HG03342 (cell line): ENCODE data around the gene PRR36.
"Not testable (repeated sequence)": the region's sequence is repeated elsewhere in the genome, so short reads cannot be mapped to it uniquely, and the experiment has no call there.

Source experiments
- ATAC-seq: cut with Tn5 transposase; IDR thresholded peaks from one replicate; pipeline ENCODE4 v1.9.1; 2021; ENCODE audit warnings: mild to moderate bottlenecking, moderate library complexity; ENCODE audit not compliant: unreplicated experiment

The PRR36 gene

DNA sequence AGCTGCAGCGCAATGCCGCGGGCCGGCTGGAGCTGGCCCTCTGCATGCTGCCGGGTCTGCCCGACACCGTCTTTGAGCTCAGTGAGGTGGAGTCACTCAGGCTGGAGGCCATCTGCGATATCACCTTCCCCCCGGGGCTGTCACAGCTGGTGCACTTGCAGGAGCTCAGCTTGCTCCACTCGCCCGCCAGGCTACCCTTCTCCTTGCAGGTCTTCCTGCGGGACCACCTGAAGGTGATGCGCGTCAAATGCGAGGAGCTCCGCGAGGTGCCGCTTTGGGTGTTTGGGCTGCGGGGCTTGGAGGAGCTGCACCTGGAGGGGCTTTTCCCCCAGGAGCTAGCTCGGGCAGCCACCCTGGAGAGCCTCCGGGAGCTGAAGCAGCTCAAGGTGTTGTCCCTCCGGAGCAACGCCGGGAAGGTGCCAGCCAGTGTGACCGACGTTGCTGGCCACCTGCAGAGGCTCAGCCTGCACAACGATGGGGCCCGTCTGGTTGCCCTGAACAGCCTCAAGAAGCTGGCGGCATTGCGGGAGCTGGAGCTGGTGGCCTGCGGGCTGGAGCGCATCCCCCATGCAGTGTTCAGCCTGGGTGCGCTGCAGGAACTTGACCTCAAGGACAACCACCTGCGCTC is 25.7 kb upstream of the PRR36 start:
- ATAC-seq: no peak

DNA sequence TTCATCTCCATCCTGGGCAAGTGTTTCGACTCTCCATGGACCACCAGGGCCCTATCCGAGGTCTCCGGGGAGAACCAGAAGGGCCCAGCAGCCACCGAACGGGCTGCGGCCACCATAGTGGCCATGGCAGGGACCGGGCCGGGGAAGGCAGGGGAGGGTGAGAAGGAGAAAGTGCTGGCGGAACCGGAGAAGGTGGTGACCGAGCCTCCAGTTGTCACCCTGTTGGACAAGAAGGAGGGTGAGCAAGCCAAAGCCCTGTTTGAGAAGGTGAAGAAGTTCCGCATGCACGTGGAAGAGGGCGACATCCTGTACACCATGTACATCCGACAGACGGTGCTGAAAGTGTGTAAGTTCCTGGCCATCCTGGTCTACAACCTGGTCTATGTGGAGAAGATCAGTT is 24.8 kb upstream of the PRR36 start:
- ATAC-seq: no peak

DNA sequence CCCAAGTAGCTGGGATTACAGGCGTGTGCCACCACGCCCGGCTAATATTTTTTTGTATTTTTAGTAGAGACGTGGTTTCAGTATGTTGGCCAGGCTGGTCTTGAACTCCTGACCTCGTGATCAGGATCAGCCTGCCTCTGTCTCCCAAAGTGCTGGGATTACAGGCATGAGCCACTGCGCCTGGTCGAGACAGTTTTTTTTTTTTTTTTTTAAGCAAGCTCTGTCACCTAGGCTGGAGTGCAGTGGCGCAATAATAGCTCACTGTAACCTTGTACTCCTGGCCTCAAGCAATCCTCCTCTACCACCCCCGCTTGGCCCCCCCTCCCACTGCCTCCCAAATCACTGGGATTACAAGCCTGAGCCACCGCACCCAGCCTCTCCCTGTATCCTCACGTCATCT is 23.1 kb upstream of the PRR36 start:
- no peak for ATAC-seq

DNA sequence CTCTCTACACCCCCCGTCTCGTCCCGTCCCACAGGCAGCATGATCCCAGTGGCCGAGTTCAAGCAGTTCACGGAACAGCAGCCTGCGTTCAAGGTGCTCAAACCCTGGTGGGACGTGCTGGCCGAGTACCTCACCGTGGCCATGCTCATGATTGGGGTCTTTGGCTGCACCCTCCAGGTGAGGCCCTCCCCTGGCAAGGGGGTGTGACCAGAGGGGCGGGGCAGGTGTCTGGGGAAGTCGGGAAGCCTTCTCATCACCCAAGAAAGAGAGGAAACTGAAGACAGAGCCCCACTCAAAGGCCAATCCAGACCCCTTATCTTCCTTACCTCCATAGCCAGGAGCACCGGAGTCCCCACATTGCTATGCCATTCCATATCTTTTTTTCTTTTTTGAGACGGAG is 21.4 kb upstream of the PRR36 start:
- no peak for ATAC-seq

DNA sequence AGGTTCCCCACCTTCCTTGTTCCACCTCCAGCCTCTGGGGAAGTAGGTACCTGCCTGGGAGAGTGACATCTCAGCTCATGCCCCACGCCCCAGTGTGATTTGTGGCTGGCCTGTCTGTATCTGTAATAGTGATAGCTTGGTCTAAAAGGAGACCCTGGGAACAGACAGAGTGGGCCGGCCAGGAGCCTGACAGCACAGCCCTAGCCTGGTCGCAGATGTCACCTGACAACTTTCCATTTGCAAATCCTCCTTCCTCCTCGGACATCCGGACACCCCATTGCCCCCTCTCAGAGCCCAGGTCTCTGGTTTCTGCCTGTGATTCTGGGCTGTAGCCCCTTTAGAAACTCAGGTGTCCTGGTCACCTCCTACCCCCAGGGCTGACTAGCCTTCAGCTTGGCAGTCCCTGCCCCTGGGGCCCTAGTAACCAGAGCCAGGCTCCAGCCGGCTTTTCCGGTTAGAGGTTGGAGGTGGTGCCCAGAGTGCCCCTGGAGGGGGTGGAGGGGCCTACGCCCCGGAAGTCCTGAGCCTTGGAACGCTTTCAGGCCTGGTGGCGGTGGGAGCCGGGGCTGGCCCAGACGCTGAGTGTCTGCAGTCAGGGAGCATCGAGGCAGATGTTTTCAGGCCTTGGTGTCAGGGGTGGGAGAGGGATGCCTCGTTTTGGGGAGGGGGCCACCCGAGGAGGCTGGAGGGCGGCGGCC is 20.6 kb upstream of the PRR36 start:
- ATAC-seq: no peak

DNA sequence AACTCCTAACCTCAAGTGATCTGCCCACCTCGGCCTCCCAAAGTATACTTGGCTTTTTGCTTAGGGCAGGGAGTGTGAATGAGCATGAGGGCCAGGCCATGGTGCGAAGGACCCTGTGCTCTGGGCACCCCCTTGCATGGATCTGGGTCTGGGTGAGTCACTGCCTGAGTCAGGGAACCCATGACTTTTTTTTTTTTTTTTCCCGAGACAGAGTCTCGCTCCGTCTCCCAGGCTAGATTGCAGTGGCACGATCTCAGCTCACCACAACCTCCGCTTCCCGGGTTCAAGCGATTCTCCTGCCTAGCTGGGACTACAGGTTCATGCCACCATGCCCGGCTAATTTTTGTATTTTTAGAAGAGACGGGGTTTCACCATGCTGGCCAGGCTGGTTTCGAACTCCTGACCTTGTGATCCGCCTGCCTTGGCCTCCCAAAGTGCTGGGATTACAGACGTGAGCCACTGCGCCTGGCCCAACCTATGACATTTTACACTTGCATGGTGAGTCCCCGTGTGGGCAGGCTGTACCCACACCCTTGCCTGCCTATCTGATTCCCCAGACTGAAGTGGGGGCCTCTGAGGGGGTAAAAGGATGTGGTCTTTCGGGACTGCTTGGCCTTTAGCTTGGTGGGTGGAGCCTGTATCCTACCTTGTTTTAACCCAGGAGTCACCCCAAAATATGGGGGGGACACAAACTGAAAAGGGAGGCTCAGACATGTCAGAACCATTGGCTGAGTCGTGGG is 19.3 kb upstream of the PRR36 start:
- ATAC-seq: not testable (repeated sequence)

DNA sequence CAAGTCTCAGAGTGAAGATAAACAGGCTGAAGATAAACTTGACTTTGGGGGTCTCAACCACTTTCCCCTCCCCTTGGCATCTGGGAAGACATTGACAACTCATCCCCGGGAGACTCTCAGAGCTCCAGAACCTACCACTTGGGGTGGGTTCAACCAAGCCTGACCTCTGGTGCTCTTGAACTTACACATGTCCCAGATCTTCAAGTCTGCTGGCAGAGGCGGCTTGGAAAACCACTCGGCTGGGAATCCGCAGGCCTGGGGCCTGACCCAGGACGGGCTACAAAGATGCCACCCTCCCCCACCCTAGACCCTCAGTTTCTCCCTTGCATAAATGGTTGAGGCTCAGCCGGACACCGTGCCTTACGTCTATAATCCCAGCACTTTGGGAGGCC is 14.6 kb upstream of the PRR36 start:
- ATAC-seq: no peak

DNA sequence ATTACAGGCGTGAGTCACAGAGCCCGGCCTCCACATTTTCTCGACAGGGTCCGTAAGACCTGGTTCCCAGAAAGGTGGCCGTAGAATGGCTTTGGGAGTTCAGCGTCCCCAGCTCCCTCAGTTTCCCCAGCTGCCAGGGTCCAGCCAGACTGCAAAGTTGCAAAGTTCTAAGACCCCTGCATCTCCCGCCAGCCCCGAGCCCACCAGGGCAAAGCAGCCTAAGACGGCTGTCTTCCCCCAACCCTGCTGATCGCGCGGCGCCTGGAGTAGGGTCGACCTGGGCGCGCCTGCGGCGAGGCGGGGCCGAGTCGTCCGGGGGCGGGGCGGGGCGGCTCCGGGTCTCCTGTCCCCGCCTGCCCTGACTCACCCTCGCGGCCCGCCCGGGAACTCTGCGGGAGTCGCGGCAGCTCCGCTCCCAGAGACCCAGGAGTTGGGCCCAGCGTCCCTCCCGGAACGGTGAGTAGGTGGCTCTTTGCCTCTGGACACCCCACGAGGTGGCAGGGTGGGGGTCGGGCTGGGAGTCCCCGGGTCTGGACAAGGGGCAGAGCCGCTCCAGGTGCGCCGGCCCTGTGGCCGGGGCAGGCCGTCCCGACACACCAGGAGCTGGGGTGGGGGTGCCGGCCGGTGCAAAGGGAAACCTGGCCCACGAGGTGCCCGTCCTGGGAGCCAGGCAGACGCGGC is 14.1 kb upstream of the PRR36 start, which contains the start of gene LRRC8E:
Gene LRRC8E, plus strand, starts transcription at position 366 of the 681 bp plus-strand sequence. CDS start 7,094 bp downstream, outside the sequence.
- no peak for ATAC-seq

DNA sequence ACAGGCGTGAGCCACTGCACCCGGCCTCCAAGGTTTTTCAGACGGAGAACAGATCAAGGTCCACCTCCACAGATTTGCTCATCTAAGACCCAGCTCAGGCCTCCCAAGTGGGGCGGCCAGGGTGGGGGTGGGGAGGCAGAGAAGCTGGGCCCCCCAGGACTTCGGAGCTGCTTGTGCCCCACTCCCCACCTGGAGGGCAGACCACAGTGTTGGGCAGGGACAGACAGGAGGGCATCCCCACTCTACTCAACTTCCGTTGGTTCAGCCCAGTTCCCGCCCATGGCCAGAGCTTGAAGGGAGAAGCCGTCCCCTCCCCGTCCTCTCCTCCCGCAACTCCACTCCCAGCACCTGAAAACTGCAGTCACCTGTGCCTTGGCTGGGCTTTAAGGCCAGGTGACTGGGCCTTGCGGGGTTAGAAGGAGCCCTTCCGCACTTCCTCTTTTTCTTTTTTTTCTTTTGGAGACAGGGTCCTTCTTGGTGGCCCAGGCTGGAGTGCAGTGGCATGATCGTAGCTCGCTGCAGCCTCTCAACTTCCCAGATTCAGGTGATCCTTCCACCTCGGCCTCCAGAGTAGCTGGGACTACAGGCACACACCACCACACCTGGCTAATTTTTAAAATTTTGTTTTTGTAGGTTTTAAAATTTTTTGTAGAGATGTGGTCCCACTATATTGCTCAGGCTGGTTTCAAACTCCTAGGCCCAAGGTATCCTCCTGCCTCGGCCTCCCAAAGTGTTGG is 13.4 kb upstream of the PRR36 start:
- ATAC-seq: no peak

DNA sequence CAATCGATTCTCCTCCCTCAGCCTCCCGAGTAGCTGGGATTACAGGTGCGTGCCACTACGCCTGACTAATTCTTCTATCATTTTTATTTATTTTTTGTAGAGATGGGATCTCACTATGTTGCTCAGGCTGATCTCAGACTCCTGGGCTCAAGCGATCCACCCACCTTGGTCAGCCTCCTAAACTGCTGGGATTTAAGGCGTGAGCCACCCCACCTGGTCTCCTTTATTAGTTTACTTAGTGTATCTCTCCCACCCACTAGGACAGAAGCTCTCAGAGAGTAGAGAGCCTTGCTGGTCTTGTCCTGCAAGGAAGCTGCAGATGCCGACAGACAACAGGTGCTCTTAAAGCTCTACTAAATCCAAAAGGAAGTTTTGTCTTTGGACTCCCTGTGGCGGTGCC is 11.6 kb upstream of the PRR36 start:
- ATAC-seq: no peak

DNA sequence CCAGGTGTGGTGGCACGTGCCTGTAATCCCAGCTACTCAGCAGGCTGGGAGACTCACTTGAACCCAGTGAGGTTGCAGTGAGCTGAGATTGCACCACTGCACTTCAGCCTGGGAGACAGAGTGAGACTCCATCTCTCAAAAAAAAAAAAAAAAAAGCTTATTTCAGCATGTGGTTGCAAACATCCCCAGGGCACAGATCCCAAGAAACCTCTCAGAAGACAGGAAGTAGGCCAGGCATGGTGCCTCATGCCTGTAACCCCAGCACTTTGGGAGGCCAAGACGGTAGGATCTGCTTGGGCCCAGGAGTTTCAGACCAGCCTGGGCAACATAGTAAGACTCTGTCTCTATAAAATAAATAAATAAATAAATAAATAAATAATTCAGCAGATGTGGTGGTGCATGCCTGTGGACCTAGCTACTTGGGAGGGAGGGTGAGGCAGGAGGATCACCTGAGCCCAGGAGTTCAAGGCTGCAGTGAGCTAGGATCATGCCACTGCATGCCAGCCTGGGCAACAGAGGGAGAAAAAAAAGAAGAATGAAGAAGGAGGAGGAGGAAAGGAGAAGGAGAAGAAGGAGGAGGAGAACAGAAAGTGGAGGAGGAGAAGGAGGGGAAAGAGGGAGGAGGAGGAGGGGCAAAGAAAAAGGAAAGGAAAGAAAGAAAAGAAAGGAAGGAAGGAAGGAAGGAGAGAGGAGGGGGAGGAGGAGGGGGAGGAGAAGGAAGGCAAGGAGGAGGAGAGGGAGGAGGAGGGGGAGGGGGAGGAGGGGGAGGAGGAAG is 9.8 kb upstream of the PRR36 start:
- ATAC-seq: no peak

DNA sequence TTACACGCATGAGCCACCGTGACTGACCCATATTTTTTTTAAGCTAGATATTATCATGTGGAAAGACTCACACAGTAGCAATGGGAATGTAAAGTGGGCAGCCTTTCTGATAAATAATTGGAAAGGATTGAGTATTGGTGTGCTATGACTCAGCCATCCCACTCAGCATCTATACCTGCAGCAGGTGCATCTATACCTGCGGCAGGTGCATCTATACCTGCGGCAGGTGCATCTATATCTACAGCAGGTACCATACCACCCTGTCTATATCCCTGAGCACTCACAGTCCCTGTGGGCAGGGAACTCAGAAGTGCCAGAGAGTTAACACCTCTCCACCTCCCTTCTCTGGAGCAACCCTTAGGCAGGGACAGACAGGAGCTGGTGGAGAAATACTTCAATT is 8.9 kb upstream of the PRR36 start:
- no peak for ATAC-seq

DNA sequence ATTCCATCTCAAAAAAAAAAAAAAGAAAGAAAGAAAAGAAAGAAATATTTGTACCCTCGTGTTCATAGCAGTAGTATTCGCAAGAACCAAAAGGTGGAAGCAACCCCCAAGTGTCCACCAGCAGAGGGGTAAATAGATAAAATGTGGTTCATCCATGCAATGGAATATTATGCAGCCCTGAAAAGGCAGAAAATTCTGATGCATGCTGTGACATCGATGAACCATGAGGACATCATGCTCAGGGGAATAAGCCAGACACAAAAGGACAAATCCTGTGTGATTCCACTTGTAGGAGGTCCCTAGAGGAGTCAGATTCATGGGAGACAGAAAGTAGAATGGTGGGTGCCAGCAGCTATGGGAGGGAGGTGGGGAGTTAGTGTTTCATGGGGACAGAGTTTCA is 7.7 kb upstream of the PRR36 start:
- ATAC-seq: no peak

DNA sequence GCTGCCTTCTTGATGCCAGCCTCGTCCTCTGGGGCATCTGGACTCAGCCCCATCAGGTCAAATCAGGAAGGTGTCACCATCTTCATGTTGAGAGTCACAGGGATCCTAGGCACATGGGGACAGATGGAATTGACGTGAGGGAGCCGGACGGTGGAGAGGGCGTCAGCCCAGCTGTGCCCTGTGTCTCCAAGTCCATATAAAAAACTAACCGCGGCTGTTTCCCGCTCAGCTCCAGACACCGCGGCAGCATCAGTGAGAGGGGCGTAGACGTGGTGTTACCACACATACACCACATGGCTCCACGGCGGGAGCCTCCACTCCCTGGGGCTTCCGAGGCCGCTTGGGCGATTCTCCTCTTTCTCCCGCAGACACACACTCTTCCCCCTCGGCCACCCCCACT is 5.6 kb upstream of the PRR36 start:
- ATAC-seq: no peak

DNA sequence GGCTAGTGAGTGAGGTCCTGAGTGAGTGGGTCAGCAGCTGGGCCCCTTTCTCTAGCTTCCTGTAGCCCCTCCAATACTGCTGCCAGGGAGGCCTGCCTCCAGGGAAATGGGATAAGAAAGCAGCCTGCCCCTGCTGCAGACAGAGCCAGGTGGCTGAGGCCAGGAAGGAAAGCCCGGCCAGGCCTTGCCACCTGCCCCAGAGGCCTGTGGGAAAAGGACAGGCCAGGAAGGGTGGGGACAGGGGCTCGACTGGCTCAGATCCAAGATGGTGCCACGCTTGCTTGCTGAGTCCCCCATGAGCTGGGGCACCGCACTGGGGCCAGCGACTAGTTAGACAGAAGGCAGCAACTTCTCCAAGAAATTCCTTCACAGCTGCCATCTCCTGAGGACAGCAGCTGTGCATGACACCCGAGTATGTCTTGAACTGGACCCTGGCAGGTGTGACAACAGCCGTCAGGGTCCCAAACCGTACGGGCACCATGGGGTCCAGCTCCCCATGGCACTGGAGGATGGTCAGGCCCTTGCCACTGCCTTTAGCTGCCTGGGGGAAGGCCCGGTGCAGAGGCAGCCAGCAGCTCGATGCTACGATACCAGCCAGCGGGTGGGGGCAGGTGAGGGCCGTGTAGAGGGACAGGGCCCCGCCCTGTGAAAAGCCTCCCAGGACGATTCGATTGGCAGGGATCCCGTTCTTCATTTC is 5.1 kb upstream of the PRR36 start:
- ATAC-seq: no peak

DNA sequence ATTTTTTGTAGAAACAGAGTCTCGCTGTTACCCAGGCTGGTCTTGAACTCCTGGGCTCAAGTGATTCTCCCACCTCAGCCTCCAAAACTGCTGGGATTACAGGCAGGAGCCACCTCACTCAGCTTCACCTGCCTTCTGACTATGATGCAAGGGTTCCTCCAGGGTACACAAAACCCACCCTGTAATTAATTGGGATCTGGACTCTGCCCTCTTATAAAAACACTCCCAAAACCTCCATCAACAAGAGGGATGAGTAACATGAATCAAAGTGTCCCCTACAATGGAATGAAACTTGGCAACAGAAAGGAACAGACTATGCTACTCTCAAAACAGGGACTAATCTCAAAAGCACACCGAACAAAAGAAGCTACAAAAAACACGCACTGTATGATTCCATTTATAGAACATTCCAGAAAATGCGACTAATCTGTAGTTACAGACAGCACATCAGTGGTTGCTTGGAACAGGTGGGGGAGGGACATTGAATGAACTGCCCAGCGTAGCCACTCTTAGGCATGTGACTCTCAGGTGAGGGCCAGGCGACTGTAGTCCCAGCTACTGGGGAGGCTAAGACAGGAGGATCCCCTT is 3.2 kb upstream of the PRR36 start:
- no peak for ATAC-seq

DNA sequence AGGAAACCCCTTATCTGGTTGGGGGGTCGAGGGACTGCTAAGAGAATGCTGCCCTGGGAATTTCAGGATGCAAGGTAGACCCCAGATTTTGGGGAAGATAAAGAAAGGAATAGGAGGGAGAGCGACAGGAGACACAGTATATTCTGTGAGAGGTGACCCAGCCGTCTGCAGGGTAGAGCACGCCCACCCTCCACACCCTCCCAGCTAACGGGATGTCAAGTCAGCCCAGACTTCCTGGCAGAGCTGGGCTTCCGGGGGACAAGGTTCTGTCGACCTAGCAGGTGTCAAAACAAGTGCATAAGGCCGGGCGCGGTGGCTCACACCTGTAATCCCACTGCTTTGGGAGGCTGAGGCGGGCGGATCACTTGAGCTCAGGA is 695 bp upstream of the PRR36 start:
- no peak for ATAC-seq

DNA sequence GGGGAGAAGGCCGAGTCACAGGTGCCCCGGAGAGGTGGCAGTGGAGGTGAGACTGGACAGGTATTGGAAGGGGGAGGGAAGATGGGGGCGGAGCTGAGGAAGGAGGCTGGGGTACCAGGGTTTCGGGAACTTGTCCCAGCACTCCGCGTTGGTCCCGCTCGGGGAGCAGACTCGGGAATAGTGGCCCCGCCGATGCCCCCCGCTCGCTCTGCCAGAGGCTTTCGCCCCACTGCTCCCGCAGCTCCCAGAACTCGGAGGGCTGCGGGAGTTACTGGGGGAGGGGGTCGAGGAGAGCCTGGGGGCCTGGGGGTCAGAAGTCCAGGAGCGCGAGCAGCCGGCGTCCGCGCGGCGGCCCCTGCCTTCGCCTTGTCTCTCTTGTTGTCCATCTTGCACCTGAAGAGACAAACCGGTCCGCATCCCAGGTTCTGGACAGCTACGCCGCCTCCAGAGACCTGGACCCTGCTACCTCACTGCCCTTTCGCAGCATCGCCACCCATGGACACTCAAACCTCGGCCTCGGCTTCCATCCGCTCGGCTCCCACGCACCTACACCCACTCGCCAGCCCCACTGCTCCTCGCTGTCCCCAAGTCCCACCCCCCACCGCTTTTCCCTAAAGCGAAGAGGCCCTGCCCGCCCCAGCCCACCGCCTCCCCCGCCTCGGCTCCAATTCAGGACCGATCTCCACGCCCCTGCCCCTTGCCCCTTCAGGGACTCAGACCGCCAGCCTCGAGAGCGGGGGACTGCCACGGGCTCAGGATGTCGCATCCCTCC is 700 bp downstream of the PRR36 start:
- ATAC-seq: no peak
